GM18858 (cell line): ENCODE data around the gene SNN.

Source experiments
- ATAC-seq: cut with Tn5 transposase; IDR thresholded peaks from one replicate; pipeline ENCODE4 v1.9.1; 2021; ENCODE audit not compliant: unreplicated experiment

SNN gene

DNA sequence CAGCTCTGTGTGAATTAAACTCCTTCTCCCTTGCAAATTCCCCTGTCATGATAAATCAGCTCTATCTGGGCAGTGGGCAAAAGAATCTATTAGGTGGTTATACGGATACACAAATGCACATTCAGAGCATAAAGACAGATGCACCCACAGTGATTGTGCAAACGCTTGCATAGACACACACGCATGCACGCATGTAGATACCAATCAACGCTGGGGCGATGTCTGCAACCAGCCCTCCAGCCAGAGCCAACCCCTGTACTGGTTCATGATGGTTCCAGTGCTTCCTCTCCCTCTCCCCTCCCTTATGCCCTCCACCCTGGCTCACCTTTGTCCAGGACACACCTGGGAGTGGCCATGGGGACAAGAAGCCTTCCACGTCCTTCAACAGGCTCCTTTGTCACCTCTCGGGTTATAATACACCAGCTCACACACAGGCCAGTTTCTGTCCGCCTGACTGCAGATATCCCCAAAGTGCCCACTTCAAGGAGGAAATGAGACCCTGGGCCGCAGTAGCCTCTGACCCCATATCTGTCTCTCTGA lies 33.1 kb upstream of the SNN start:
- ATAC-seq, result no peak

DNA sequence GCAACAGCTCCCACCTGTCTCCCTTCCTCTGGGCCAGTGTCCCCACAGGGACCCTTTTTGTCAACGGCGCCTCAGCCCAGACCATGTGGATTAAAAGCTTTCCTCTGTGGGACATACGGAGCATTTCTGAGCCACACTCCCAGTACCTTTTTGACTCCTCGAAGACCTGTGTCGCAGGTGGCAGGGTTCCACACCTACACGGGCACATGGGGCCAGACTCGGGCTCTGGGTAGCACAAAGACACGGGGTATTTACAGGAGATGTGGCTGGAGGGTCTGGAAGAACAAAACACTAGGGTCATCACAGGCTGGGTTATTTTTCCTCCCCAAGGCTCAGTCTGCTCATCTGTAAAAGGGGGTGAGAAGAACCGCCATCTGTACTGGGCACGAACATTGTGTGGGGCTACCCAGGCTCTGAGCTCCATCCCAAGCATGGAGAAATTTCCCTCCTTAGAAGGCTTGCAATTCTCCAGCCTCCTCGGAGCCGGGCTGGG lies 32.5 kb upstream of the SNN start:
- ATAC-seq, result no peak

DNA sequence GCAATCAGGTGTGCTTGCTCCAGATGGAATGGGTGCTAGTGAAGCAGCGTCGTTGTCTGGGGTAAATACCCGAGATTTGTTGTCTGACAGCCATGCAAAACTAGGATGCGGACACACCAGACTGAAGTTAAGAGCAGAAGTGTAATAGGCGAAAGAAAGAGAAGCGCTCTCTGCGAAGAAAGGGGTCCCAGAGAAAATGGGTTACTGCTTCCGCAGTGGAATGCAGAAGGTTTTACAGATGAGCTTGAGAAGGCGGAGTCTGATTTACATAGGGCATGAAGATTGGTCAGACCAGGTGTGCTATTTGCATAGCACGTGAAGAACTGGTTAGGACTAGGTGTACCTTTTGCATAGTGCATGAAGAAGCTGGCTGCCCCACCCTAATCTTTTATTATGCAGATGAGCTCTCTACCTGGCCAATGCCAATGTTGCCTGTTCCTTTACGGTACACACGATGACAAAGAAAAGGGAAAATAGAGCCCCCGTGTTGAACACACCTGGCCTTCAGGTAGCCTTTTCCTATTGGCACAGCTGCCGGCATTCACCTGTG lies 32.0 kb upstream of the SNN start:
- ATAC-seq, result no peak

DNA sequence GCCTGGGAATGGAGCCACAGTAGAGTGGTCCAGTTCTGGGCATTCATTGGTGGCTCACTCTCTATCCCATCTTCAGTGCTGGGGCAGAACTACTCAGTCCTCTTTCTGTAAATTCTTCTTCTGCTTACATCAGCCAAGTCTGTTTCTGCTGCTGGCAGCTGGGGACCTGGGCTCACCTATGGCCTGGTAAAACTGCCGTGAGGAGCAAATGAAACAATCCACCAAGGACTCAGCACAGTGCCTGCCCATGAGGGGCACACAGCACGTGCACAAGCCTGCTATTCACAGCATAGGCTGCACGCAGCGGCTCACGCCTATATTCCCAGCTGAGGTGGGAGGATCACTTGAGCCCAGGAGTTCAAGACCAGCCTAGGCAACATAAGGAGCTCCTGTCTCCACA lies 30.9 kb upstream of the SNN start:
- no peak for ATAC-seq

DNA sequence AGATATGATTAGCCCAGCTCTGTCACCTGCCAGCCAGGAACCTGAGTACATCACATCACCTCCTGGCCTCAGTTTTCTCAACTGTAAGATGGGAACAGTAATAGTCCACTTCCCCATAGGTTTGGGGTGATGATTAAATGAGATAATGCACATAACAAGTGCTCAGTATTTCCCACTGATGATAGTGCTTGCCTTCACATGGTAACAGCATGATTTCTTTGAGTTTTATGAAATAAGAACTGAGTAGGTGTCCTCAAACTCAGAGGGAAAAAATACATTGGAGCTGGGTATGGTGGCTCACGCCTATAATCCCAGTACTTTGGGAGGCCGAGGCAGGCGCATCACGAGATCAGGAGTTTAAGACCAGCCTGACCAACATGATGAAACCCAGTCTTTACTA lies 30.1 kb upstream of the SNN start:
- no peak for ATAC-seq

DNA sequence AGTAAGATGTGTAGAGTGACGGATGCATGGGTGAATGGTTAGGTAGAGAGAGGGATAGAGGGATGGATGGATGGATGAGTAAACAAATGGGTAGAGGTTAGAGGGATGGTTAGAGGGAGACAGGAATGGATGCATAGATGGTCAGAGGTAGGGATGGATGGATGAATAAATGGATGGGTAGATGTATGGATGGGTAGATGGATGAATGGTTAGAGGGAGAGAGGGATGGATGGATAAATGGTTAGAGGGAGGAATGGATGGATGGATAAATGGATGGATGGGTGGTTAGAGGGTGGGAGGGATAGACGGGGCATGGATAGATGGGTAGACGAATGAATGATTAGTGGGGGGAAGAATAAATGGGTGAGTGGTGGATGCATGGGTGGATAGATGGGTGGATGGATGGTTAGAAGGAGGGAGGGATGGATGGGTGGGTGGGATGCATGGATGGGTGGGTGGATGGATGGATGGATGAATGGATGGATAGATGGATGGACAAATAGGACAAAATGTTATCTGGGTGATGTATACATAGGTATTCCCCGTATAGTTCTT lies 29.2 kb upstream of the SNN start:
- ATAC-seq, result no peak

DNA sequence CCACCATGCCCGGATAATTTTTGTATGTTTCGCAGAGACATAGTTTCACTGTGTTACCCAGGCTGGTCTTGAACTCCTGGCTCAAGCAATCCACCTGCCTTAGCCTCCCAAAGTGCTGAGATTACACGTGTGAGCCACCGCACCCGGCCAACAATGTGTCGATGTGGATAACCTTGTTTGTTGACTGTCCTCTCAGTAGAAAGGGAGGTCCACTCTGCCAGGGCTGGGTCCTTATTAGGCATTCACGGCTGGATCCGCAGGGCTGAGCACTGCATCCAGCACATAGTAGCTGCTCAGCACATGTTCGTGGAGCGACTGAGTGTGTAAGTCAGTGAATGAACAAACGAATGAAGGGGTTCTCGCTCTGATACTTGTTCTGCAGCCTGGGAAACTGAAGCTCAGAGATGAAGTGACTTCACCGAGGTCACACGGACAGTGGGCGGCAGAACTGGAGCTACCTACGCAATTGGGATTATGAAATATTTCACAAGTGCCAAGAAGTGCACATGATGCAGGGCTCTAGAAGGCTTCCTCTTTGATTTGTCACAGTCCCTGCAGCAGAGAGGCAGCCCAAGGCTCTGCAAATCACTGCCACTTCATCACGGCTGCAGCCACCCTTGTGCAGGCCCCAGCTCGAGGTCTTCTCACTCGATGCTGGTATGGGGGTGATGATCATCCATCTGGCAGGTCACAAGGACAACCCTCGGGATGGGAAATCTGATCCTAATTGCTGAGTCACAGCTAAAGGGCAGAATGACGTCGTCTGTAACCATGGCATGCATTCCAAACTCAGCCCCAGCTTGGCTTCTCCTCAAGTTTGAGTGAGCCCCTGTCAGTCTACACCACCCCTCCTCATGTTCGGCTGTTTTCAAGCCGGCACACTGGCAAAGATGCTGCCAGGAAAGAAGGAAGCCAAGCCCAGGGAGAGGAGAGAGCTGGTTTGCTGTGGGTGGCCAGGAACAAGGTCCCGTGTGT lies 28.0 kb upstream of the SNN start:
- ATAC-seq, result no peak

DNA sequence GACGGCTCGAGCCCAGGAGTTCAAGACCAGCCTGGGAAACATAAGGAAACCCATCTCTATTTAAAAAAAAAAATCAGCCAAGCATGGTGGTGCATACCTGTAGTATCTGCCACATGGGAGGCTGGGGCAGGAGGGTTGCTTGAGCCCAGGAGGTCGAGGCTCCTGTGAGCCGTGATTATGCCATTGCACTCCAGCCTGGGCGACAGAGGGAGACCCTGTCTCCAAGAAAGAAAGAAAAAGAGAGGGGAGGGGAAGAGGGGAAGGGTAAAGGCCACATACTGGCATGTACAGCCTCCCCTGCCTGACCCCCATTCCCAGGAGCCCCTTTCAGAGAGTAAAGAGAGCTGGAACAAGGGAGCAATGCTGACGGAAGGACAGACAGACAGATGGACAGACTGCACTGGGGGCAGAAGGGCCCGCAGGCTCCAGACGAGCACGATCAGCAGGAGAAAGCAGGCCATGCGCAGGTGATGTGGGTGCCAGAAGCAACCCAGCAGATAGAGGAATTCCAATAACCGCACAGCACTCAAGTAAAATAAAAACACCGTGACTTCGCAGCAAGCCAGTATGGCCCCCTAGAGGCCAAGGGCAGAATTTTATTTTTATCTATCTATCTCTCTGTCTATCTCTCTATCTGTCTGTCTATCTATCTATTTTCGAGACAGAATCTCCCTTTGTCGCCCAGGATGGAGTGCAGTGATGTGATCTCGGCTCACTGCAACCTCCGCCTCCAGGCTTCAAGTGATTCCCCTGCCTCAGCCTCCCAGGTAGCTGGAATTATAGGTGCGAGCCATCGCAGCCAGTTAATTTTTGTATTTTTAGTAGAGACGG lies 27.1 kb upstream of the SNN start:
- no peak for ATAC-seq

DNA sequence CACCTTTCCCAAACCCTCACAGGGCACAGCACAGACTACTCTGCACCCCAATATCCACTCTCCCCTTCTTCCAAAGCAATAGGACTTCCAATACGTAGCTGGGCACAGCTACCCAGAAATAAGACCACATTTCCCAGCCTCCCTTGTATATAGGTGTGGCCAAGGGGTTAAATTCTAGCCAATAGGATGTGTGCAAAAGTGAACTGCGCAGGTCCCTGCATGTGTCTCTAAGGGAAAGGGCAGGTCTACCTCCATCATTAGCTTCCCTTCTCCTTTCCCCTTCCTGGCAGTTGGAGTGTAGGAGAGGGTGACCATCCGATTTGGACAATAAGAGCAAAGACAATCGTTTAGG lies 25.5 kb upstream of the SNN start:
- ATAC-seq, result no peak

DNA sequence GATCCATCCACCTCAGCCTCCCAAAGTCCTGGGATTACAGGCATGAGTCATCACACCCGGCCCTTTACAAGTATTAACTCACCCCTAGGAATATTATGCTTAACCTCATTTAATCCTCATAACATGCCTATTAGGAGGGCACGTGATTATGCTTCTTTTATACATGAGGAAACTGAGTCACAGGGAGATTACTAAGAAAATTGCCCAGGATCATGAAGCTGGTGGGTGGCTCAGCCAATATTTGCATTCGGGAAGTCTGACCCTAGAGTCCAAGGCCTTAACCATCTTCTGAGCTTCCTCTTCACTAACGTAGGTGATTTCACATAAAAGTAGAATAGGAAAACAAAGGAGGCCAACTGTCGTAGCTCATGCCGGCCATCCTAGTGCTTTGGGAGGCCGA lies 19.0 kb upstream of the SNN start:
- no peak for ATAC-seq

DNA sequence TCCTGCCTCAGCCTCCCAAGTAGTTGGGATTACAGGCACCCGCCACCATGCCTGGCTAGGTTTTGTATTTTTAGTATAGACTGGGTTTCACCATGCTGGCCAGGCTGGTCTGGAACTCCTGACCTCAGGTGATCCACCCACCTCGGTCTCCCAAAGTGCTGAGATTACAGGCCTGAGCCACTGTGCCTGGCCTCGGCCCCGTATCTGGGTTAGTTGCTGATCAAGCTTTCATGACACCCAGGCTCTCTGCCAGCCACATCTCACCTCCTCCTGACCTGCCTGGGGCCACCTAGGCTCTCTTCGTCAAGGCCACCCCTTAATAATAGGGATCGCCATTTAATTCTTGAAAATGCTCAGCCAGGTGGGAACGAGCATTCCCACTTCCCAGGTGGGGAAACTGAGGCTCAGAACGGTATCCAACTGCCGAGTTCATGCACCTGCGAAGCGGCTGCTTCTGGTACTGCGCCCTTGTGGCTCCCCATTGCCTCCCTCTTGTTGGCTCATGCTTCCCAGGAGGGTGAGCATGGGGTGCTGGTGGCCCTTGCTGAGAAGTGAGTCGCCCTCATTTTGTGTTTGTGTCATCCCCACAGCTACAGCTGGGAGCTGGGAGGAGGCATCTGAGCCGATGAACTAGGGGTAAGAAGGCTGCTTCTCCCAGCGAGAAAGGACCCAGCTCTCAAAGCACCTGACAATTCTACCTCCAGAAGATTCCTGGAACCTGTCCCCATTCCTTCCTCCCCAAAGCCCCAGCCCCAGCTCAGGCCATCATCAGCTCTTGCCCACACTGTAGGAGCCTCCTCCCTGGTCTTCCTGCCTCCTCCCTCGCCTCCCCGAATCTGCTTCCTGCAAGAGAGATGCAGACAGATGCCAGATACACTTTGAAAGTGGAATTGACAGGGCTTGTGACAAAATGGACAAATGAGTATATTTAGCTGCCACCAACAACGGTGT lies 17.3 kb upstream of the SNN start:
- no peak for ATAC-seq

DNA sequence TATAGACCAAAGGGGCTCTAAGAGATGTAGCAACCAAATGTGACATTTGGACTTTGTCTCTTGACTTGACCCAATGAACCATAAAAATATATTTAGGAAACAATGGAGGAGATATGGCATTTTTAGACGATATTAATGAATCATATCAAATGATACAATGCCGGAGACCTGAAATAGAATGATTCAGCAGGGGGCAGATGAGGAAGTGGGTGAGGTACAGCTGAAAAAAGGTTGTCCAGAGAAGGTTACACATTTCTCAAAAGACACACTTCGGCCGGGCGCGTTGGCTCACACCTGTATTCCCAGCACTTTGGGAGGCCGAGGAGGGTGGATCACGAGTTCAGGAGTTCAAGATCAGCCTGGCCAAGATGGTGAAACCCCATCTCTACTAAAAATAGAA lies 16.5 kb upstream of the SNN start:
- no peak for ATAC-seq

DNA sequence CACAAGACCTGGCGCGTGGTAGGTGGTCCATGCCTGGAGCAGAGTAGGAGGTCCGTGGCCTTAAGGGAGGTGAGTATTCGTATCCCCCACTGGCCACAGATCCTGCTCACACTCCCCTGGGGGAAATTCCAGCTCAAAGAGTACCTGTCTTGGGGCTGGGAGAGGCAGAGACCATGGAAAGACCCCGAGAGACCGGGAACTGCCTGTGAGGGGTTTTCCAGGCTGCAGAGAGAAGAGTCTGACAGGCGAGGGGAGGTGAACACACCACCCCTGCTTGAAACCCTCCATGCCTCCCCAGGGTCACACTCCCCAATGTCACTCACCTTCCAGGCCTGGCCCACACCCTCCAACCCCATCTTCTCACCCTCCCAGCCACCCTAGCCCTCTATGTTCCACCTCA lies 12.6 kb upstream of the SNN start:
- ATAC-seq, result no peak

DNA sequence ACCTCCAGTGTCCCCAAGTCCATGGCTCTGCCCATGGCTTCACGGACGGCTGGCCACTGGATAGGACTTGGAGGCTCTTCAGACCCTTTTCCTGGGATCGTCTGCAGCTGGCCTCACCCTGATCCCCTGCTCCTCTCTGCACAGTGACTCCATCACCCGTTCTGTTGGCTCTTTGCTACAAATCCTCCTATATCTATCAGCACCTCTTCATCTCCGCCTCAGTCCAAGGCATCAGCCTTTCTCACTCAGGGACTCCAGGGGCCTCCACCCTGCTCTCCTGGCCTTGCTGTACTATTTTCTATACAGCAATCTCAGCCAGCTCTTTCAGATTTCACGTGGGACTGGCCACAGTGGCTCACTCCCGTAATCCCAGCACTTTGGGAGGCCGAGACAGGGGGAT lies 10.7 kb upstream of the SNN start:
- ATAC-seq, result no peak

DNA sequence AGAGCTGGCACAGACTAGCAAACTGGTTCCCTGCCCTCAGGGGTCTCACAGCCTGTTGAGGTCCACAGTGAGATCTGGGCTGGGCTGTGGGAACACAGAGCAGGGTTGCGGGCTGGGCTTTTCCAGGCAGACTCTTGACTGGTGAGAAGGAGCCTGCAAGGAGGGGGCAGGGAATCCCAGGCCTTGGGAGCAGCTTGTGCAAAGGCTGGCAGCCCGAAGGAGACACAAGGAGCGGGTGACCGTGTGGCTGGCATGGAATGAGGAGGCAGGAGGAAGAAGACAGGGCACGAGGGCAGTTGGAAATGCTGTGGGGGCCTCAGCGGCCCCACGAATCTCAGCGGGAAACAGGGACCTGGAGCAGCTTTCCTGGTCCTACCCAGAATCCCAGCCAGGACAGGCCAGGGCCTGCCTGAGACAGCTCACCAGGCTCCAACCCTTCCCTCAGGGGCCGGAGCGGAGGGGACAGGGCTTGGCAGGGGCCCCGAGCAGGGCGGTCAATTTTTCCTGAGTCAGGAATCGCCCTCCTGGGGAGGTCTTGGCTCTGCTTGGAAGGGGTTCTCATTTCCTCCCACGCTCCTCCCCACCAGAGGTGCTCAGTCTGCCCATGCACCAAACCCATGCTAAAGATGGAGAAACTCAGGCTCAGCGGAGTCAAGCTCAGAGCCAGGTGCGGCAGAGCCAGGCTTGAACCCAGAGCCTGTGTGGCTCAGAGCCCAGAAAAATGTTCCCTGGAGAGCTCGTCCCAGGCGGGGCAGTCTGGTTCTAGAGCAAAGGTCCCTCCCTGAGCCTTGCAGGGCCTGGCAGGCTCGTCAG lies 9.2 kb upstream of the SNN start:
- no peak for ATAC-seq

DNA sequence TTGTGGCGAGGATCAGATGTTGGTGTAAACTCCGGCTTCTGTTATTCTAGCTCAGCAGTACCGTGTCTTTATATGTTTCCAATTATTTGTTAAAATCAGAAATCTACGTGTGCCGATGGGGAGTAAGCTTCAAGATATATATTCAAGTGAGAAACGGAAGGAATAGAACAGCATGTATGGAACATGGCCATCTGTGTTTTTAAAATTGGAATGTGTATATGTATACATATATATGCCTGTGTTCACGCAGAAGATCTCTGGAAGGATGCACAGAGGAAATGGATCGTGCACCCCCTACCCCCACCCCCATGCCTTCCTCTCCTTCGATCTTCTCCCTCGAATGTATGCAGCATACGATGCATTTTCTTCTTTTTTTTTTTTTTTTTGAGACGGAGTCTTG lies 7.7 kb upstream of the SNN start:
- ATAC-seq, result no peak

DNA sequence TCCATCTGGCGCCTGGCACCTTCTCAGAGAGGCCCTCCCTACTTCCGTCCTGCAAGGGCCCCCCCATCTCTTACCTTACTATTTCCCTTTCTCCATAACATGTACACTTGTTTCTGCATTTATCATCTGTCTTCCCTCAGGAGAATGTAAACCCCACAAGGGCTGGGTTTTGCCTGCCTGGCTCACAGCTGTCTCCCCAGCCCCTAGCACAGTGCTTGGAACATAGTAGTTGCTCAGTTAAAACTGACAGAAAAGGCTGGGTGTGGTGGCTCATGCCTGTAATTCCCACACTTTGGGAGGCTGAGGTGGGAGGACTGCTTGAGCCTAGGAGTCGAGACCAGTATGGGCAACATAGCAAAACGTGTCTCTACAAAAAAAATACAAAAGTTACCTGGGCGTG lies 5.7 kb upstream of the SNN start:
- ATAC-seq, result no peak

DNA sequence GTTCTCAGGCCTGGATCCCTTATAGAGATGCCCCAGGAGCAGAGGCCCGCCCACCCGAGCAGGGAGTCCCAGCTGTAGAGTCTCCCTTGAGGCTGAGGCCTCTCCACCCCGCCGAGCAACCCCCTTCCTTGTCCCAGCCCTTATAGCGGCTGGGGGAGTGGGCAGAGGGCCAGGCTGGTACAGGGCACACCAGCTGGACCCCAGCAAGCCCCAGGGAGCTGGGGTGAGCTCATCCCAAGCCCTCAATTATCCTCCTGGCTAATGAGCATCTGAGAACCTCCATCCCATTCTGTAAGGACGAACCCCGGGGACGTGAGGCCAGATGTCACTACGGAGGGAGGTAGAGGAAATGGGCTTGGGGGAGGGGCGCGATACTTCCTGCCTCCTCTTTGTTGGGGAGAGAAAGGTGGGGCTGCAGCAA lies 3.2 kb upstream of the SNN start:
- no peak for ATAC-seq
